ENCODE data around the gene ZNF90.

GRCh38 chr19:20167651-20168122, 89.9 kb downstream of the ZNF90 start:
- TF ChIP-seq CTCF (IDR thresholded peaks at IDR 0.05) (no peak), NFYB (CRISPR knock-in tag; conservative IDR thresholded peaks at IDR 0.05; ENCODE audit: low read depth) (no peak), HMGXB4 (CRISPR knock-in tag; IDR thresholded peaks at IDR 0.05) (no peak)
